Mesangial cell (primary cell): ENCODE measurements around the gene SMIM7. TPM values are rescaled to one million over a fixed set of nuclear protein-coding genes. Genes with fewer than 3 reads are reported as not detected.

Experiments used
- total RNA-seq: library from RNA; depleted of rRNA; stranded (reverse); fragments of >200 nt; gene quantifications from 2 replicates; pipeline ENCODE4 v1.2.3, GENCODE V29; 2015

Gene SMIM7
- total RNA-seq = 47.9 and 62.2 TPM in 2 replicates

DNA sequence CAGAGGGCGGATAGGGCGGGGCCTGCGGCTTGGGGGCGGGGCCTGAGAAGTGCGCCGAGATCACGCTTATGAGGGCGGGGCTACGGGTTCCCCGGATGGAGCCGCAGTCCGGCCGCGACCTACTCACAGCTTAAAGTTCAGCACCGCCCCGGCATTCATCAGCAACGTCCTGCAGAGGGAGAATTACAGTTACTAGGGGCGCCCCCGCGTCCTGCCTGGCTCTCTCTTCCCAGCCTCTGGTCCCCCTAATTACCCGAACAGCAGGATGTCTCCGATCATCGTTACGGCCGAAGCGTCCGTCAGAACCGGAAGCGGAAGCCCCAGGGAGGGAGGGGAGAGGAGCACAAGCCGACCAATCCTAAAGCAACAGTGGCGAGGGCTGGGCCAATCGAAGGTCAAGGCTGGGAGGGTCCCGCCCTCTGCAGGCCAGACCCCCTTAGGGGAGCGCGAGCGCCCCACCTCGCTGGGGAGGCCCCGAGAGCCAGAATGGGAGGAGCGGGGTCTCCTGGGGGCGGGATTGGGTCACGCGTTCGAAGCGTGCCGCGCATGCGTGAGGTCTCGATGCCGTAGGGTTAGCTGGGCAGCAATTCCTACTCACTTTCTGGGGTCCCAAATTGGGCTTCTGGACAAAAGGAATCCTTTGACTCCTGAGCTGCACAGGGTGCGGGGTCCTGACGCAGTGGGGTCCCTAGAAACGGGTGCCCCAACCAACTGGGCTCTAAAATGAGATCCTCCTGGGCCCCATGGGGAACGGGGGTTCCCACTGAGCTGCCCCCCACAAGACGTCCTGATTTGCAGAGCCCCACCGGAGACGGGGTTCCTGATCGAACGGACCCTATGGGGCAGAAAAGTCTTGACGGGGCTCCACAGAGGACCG, at the start of gene SMIM7:
Gene SMIM7 (minus strand): TSS at position 313 of the 877 bp plus-strand sequence. CDS start 34 bp downstream, at position 279.

GRCh38 chr19:16660763-16661479, 977 bp upstream of the SMIM7 start, which contains the start of gene TMEM38A:
Gene TMEM38A, plus strand, starts transcription at chr19:16661139. Its CDS starts 79 bp downstream, at chr19:16661218.

GRCh38 chr19:16628183-16628983, 31.6 kb downstream of the SMIM7 start, which contains the start of gene MED26:
Gene MED26, minus strand, starts transcription at chr19:16628204. Its CDS starts 261 bp downstream, at chr19:16627943.

Other genes starting within 250 kb of the SMIM7 start
- gene EPS15L1, start 188.2 kb downstream of the SMIM7 start, total RNA-seq = 14.5 and 19.3 TPM in 2 replicates
- not detected in 2 replicates for gene CALR3, start 164.0 kb downstream of the SMIM7 start, total RNA-seq
- gene C19orf44, start 163.8 kb downstream of the SMIM7 start, total RNA-seq = 3.3 and 6.3 TPM in 2 replicates
- gene CHERP, start 117.7 kb downstream of the SMIM7 start, total RNA-seq = 11.7 and 12.3 TPM in 2 replicates
- gene SLC35E1, start 87.7 kb downstream of the SMIM7 start, total RNA-seq = 32.4 and 53.2 TPM in 2 replicates
- gene MED26, start 31.9 kb downstream of the SMIM7 start, total RNA-seq = 5.5 and 9.5 TPM in 2 replicates
- 0.65 and 3.3 TPM in 2 replicates for gene TMEM38A, start 995 bp upstream of the SMIM7 start, total RNA-seq
- gene NWD1, start 59.7 kb upstream of the SMIM7 start, total RNA-seq = not detected in 2 replicates
- 30.6 and 33.7 TPM in 2 replicates for gene SIN3B, start 169.3 kb upstream of the SMIM7 start, total RNA-seq
- under 0.01 and 0.16 TPM in 2 replicates for gene F2RL3, start 228.9 kb upstream of the SMIM7 start, total RNA-seq